ENCODE results near the gene MRM2. TPM values are rescaled to one million over a fixed set of nuclear protein-coding genes. Genes with fewer than 3 reads are reported as not detected.
A peak's percentile ranks its signal among the peaks of the same experiment; 100 is the strongest.

MRM2 gene
- total RNA-seq, 4 donors from 2014 or later: 16.0 to 21.9 (median 17.8) TPM

DNA sequence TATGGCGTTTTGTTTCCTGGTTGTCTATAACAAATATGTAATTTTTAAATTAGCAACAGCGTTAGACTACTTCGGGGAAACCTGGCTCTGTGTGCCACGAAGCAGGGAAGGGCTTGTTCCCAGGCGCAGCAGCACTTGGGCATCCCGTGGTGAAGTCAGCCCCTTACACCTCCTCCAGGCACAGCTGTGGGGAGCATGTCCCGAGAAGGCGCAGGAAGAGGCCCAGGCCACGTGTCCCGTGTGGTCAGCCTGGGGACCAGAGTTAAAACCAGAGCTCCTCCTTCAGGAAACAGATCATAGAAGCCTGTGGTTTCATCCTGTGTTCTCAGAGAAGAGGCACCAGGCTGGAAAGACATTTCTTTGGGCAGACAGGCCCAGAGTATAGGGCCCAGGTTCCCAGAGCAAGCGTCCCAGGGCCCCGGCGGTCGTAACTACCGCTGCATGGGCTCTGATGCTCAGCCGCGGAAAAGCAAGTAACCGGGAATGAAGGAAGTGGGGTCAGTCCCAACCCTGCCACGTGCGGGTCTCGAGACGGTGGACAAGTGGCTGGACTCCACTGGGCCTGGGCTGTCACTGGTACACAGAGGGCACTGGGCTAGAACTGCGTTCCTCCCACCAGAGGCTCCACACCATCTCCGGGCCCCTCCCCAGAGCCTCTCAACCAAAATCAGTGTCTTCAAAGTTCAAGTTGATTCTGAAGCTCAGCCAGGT, 7.1 kb upstream of the MRM2 start:
- Histone ChIP-seq H3K4me1 (peaks cover 0 to 12% (median 0%) of the 10 kb centered on the region in 3 donors), H3K4me3 (no peak overlapping the region), H3K36me3 (peaks cover 0 to 26% of the 10 kb centered on the region in 2 donors), H3K9me3 (no peaks in the 10 kb centered on the region), H3K27ac (peak overlapping the region in 2 of 4 donors; percentile 44 to 51), H3K27me3 (no peaks in the 10 kb centered on the region)
- peak; percentile 57 for ATAC-seq
- TF ChIP-seq, protein P1, sequence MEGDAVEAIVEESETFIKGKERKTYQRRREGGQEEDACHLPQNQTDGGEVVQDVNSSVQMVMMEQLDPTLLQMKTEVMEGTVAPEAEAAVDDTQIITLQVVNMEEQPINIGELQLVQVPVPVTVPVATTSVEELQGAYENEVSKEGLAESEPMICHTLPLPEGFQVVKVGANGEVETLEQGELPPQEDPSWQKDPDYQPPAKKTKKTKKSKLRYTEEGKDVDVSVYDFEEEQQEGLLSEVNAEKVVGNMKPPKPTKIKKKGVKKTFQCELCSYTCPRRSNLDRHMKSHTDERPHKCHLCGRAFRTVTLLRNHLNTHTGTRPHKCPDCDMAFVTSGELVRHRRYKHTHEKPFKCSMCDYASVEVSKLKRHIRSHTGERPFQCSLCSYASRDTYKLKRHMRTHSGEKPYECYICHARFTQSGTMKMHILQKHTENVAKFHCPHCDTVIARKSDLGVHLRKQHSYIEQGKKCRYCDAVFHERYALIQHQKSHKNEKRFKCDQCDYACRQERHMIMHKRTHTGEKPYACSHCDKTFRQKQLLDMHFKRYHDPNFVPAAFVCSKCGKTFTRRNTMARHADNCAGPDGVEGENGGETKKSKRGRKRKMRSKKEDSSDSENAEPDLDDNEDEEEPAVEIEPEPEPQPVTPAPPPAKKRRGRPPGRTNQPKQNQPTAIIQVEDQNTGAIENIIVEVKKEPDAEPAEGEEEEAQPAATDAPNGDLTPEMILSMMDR (IDR thresholded peaks at IDR 0.05): peak in 1 of 4 experiments; percentile 12
- no peak for TF ChIP-seq POLR2A (IDR thresholded peaks at IDR 0.05)
- 40 to 41% methylated on average over 2 to 13 of the region's 24 CpGs for WGBS, 2 donors (ENCODE audit: low coverage in 1 of 2)

DNA sequence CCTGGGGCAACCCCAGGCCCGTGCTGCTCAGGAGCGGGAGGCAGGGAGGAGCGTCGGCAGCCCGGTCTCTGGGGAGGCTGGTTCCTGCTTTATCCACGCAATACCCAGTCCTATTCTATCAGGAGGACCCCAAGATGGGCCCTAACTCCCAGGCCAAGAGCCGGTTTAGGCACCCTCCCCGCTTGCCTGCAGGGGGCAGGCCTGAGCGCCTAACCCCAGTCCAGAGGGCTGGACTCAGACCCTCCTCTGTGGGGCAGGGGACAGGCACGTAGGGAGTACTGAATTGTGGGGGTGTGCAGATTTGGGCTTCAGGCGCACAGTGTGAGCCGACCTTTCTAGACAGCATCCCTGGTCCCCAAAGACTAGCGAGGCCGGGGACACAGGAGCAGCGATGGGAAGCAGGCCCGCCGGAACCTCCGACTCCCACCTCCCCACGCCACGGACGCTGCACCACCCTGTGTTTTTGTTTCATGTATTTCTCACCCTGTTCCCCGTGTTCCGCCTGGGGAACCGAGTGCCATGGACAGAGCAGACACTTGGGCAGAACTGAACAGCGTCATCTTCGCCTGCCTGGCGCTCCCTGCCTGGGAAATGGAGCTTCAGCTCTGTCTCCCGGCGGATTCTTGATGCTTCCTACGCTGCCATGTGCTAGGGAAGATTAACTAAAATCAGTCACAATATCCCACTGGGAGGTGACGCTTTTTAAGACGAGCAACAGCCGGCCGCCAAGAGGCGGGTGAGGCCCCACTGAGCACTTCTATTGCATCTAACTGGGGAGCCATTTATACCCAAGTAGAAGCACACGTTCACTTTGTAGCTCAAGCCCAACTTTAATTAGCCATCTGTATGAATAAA, 5.4 kb upstream of the MRM2 start:
- 70 to 80% methylated on average over 6 to 15 of the region's 36 CpGs for WGBS, 2 donors (ENCODE audit: low coverage in 1 of 2)
- ATAC-seq: no peak
- no peaks in the 10 kb centered on the region for H3K9me3 ChIP-seq
- no peak overlapping the region for H3K4me3 ChIP-seq
- peaks cover 0 to 16% of the 10 kb centered on the region in 2 donors for H3K36me3 ChIP-seq
- no peak for TF ChIP-seq POLR2AphosphoS5 (IDR thresholded peaks at IDR 0.05)
- TF ChIP-seq, protein P1 (IDR thresholded peaks at IDR 0.05): peak in 2 of 4 experiments; percentile 17 to 66
- H3K4me1 ChIP-seq: peaks cover 0 to 22% (median 5%) of the 10 kb centered on the region in 3 donors
- H3K27me3 ChIP-seq: no peaks in the 10 kb centered on the region
- H3K27ac ChIP-seq: no peak overlapping the region

DNA sequence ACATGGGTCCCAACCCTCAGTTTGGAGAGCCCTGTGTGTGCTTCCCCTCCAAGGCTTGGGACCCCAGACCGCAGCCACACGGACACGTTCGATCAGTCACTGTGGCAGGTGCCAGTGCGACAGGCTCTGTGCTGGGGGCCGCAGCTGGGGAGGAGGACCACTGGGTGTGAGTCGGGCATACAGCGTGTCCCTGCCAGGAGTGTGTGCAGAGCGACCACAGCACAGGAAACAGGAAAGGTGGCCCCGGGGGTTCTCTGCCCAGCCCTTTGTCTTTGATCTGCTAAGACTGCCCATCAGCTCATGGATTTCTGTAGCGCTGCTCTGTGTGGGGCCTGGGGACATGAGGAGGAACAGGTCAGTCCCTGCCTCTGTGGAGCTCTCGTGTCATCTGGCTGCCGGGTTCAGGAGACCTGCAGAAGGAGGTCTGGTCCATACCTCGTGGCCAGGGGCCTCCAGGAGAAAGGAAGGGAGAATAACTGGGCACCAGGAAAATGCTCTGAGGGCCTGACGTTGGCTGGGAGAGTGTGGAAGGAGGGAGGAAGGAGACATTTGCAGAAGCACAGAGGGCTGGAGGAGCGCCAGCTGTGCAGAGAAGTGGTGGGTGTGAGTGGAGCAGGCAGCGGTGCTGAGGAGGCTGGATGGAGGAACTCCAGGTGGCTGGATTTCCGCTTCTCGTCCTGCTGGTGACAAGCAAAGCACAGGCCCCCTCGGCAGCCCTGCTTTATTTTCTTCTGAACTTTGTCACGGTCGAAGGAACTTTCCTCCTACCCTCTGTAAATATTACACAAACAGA, 4.1 kb upstream of the MRM2 start:
- H3K27ac ChIP-seq: no peak overlapping the region
- peaks cover 0 to 31% (median 8%) of the 10 kb centered on the region in 3 donors for H3K4me1 ChIP-seq
- 33 to 49% methylated on average over 7 of the region's 22 CpGs for WGBS, 2 donors (ENCODE audit: low coverage in 1 of 2)
- no peak overlapping the region for H3K4me3 ChIP-seq
- H3K27me3 ChIP-seq: no peaks in the 10 kb centered on the region
- peaks cover 0 to 16% of the 10 kb centered on the region in 2 donors for H3K36me3 ChIP-seq
- H3K9me3 ChIP-seq: no peaks in the 10 kb centered on the region
- no peak for TF ChIP-seq EP300 (IDR thresholded peaks at IDR 0.05)
- no peak for TF ChIP-seq POLR2AphosphoS5 (IDR thresholded peaks at IDR 0.05)
- TF ChIP-seq POLR2A (IDR thresholded peaks at IDR 0.05): no peak
- TF ChIP-seq, protein P1 (IDR thresholded peaks at IDR 0.05): no peak
- ATAC-seq: no peak

DNA sequence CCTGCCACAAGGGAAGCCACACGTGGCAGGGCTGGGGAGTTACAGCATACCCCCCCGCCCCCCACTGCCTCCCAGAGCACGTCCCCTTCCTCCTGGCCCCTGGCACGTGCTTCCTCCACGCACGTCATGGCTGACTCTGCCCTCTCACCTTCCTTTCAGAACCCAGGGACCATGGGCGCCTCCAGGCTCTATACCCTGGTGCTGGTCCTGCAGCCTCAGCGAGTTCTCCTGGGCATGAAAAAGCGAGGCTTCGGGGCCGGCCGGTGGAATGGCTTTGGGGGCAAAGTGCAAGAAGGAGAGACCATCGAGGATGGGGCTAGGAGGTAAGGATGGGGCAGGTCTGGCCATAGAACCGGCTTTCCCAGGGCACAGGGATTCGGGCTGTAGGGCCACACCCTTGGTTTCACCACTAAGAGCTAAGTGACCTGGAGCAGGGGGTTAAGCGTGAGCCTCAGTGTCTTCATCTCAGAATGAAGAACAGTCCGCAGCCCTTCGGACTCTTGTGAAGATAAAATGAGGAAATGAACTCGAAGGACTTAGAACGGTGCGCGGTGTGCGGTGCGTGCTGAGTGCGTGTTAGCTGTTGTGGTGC, 2.5 kb upstream of the MRM2 start:
- H3K27me3 ChIP-seq: no peaks in the 10 kb centered on the region
- peaks cover 0 to 43% (median 14%) of the 10 kb centered on the region in 3 donors for H3K4me1 ChIP-seq
- H3K4me3 ChIP-seq: no peak overlapping the region
- WGBS, 2 donors (ENCODE audit: low coverage in 1 of 2): 86% methylated on average over 11 of the region's 25 CpGs; no CpG with 5 or more reads in 1 of the 2 donors
- H3K9me3 ChIP-seq: no peaks in the 10 kb centered on the region
- H3K27ac ChIP-seq: no peak overlapping the region
- no peak for ATAC-seq
- peaks cover 0 to 17% of the 10 kb centered on the region in 2 donors for H3K36me3 ChIP-seq
- TF ChIP-seq, protein P1 (IDR thresholded peaks at IDR 0.05): no peak
- TF ChIP-seq POLR2A (IDR thresholded peaks at IDR 0.05) (no peak), EP300 (IDR thresholded peaks at IDR 0.05) (no peak), POLR2AphosphoS5 (IDR thresholded peaks at IDR 0.05) (no peak)

Data from gastroesophageal sphincter (tissue), 4 donors.